Left ventricle myocardium inferior (tissue), 1 donor: ENCODE measurements around the gene NR0B2. TPM values are rescaled to one million over a fixed set of nuclear protein-coding genes. Genes with fewer than 3 reads are reported as not detected.
A peak's percentile ranks its signal among the peaks of the same experiment; 100 is the strongest.

ENCODE experiments used
- DNase-seq: peaks from one replicate; pipeline ENCODE4 v3.0.0-alpha.2; 2020
- H3K27ac ChIP-seq: fragments of 200-600 bp; replicated peaks from 2 replicates; pipeline ENCODE4 v1.8.0; 2021
- H3K27me3 ChIP-seq: fragments of 200-600 bp; 2 replicates; pipeline ENCODE4 v1.8.0; 2021; ENCODE audit warnings: low read depth
- H3K36me3 ChIP-seq: fragments of 200-600 bp; 2 replicates; pipeline ENCODE4 v1.8.0; 2021
- H3K4me1 ChIP-seq: fragments of 200-600 bp; 2 replicates; pipeline ENCODE4 v1.8.0; 2021
- H3K4me3 ChIP-seq: fragments of 200-600 bp; 2 replicates; pipeline ENCODE4 v1.8.0; 2021; ENCODE audit warnings: mild to moderate bottlenecking, moderate library complexity
- H3K9me3 ChIP-seq: fragments of 200-600 bp; replicated peaks from 2 replicates; pipeline ENCODE4 v1.8.0; 2021
- intact Hi-C: fragments of 100-400 bp; cut with micrococcal nuclease; formaldehyde crosslinking; loops from one replicate; pipeline ENCODE4 v1.11.0; 2022
- total RNA-seq: library from RNA; stranded (reverse); fragmentation: NEBNext Ultra II Directional; extraction: Animal tissue kit (Norgen Biotek cat#: 25700); gene quantifications from one replicate; pipeline ENCODE4 v1.2.1, GENCODE V29; 2021
- TF ChIP-seq, protein P1 (sequence below): fragments of 200-600 bp; IDR thresholded peaks from 2 replicates; pipeline ENCODE4 v1.8.0; 2021; ENCODE audit warnings: antibody characterized with exemption, mild to moderate bottlenecking, borderline replicate concordance
- donor health status: DM: no; HTN: yes; CAD: no; lungs with severe emphysema.

The NR0B2 gene
- total RNA-seq, 1 donor from 2014 or later: 7.2 TPM

DNA sequence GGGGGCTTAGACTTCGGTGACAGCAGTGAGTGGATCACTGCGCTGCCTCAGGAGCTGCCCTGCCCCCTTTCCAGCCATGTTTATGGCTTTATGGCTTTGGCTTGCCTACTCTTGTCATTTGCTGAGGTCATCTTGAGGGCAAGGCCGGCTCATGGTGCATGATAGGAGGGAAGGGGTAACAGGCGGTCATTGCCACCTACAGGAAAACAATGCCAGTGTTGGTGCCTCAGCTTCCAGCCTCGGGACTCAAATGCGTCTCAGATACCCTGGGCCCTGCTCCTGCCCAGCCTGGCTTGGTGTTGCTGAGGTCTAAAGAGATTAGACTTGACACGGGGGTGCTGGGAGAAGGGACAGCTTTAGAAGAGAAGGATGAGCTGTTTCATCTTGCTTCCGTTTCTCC is 32.0 kb upstream of the NR0B2 start:
- DNase-seq: peak; percentile 23
- Histone ChIP-seq H3K4me3 (no peak overlapping the region), H3K36me3 (peaks cover 61% of the 10 kb centered on the region), H3K9me3 (no peaks in the 10 kb centered on the region), H3K27me3 (no peaks in the 10 kb centered on the region), H3K4me1 (peaks cover 68% of the 10 kb centered on the region), H3K27ac (peak overlapping the region; percentile 72)
- TF ChIP-seq, protein P1, sequence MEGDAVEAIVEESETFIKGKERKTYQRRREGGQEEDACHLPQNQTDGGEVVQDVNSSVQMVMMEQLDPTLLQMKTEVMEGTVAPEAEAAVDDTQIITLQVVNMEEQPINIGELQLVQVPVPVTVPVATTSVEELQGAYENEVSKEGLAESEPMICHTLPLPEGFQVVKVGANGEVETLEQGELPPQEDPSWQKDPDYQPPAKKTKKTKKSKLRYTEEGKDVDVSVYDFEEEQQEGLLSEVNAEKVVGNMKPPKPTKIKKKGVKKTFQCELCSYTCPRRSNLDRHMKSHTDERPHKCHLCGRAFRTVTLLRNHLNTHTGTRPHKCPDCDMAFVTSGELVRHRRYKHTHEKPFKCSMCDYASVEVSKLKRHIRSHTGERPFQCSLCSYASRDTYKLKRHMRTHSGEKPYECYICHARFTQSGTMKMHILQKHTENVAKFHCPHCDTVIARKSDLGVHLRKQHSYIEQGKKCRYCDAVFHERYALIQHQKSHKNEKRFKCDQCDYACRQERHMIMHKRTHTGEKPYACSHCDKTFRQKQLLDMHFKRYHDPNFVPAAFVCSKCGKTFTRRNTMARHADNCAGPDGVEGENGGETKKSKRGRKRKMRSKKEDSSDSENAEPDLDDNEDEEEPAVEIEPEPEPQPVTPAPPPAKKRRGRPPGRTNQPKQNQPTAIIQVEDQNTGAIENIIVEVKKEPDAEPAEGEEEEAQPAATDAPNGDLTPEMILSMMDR: no peak
- intact Hi-C loops: no loop called here

DNA sequence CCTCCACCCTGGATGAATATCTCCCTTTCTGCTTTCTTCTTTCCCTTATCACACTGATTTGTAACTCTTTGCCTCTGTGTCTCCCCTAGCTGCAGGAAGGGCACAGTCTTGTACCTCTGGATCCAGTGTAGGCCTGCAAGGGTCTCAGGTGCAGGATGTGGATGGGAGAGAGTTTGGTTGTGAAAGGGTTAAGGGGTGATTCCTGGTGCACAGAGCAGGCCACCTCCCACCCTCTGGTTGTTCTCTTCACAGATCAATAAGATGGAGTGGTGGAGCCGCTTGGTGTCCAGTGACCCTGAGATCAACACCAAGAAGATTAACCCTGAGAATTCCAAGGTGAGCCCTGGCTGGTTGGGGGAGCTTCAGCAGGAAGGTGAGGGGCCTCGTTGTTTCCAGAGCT is 31.4 kb upstream of the NR0B2 start:
- peaks cover 73% of the 10 kb centered on the region for H3K4me1 ChIP-seq
- DNase-seq: no peak
- H3K36me3 ChIP-seq: peaks cover 61% of the 10 kb centered on the region
- H3K27me3 ChIP-seq: no peaks in the 10 kb centered on the region
- H3K27ac ChIP-seq: peak overlapping the region; percentile 72
- no peaks in the 10 kb centered on the region for H3K9me3 ChIP-seq
- no peak overlapping the region for H3K4me3 ChIP-seq
- intact Hi-C loops: no loop called here
- TF ChIP-seq, protein P1: no peak

DNA sequence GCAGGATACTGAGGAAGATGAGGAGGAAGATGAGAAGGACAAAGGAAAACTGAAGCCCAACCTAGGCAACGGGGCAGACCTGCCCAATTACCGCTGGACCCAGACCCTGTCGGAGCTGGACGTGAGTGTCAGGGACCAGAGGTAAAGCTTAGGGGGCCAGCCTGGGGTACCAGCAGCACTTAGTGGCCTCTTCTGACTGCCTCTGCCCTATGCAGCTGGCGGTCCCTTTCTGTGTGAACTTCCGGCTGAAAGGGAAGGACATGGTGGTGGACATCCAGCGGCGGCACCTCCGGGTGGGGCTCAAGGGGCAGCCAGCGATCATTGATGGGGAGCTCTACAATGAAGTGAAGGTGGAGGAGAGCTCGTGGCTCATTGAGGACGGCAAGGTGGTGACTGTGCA is 28.9 kb upstream of the NR0B2 start:
- Histone ChIP-seq H3K27me3 (no peaks in the 10 kb centered on the region), H3K4me3 (no peak overlapping the region), H3K4me1 (peaks cover 76% of the 10 kb centered on the region), H3K36me3 (peaks cover 62% of the 10 kb centered on the region), H3K9me3 (no peaks in the 10 kb centered on the region), H3K27ac (no peak overlapping the region)
- no peak for DNase-seq
- TF ChIP-seq, protein P1: no peak
- intact Hi-C loops: no loop called here

DNA sequence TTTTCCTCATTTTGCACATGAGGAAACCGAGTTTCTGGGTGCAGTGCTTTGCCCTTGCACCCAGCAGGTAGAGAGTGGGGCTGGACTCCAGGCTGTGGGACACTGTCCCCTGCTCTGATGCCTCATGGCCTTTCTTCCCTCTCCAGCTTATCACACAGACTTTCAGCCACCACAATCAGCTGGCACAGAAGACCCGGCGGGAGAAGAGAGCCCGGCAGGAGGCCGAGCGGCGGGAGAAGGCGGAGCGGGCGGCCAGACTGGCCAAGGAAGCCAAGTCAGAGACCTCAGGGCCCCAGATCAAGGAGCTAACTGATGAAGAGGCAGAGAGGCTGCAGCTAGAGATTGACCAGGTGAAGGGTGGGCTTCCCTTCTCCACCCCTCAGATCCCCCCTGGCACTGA is 27.5 kb upstream of the NR0B2 start:
- H3K9me3 ChIP-seq: no peaks in the 10 kb centered on the region
- H3K4me3 ChIP-seq: no peak overlapping the region
- TF ChIP-seq, protein P1: no peak
- no peak for DNase-seq
- intact Hi-C loops: no loop called here
- no peaks in the 10 kb centered on the region for H3K27me3 ChIP-seq
- peak overlapping the region; percentile 30 for H3K27ac ChIP-seq
- H3K36me3 ChIP-seq: peaks cover 66% of the 10 kb centered on the region
- H3K4me1 ChIP-seq: peaks cover 80% of the 10 kb centered on the region

DNA sequence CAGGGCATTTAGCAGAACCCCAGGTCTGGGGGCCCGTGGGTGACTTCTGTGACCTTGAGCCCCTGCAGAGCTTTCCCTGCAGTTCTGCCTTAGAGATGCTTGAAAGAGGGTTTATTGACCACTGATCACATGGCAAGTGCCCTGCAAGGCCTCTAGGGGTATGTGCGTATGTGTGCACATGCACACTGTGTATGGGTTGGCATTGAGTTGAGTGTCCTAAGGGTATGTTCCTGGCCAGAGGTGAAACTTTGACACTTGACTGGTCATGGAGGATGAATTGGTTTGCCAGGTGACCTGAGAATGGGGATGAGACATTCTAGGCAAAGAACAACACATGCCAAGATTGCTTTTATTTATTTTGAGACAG is 24.9 kb upstream of the NR0B2 start:
- TF ChIP-seq, protein P1: no peak
- H3K4me3 ChIP-seq: no peak overlapping the region
- intact Hi-C loops: no loop called here
- DNase-seq: no peak
- peaks cover 60% of the 10 kb centered on the region for H3K4me1 ChIP-seq
- H3K36me3 ChIP-seq: peaks cover 60% of the 10 kb centered on the region
- no peaks in the 10 kb centered on the region for H3K9me3 ChIP-seq
- H3K27me3 ChIP-seq: no peaks in the 10 kb centered on the region
- peak overlapping the region; percentile 72 for H3K27ac ChIP-seq
